NCI-H2196 (cell line): ENCODE results near the gene MCC.

Experiments
- DNase-seq: peaks from one replicate; lab custom pipeline; 2025; ENCODE audit not compliant: unreplicated experiment; lab: John Stamatoyannopoulos, UW

Gene MCC

DNA sequence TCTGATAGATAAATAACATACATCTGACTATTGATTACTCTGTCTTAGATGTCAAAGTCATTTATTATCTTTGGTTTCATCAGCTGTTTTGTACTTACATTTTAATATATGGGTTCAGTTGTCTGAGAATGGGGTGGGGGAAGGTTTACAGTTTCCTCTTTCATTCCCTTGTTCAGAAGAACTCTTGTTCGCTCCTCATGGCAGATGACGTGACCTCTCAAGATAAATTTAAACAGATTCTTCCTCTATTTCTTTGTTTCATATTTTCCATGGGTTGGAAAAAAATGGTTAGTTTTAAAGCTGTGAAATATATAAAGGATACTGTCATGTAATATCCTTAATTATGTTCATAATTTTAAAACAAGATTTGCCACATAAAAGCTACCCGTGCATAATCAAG lies 114.8 kb downstream of the MCC start:
- DNase-seq: no peak

DNA sequence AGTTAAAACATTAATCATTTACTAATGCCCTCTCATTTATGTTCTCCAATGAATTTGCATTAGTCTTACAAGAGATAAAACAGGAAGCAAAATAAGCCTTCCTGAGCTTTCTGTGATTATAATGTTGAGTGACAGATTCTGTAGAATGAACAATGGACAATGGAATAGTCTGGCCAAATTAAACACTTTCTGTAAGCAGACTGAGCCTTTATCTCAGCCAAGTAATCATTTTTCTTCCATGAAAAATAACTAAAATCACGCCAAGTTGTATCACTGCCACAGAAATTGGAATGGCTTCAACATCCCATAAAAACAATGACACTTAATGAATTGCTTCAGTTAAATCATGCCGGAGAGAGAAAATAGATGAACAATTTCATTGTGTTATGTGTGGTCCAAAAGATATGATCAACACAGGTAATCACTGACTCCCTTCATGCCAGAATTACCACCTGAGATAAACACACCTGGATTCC lies 116.5 kb downstream of the MCC start:
- no peak for DNase-seq

DNA sequence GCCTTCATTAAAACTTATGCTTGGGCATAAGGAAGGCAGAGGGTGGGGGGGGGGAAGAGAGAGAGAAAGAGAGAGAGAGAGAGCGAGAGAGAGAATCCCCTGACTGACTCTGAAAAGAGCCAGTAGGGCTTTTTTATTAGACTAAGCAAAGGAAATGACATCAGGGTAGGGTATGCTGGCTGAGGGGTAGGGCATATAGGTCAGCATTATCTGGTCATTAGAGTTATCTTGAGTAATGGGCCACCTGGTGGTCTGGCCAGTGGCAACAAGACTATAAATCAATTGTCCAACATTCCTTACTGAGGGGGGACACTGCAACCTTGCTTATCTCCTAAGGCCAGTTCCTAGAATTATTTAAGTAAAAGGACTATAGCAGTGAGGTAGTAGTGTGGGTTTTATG lies 120.7 kb downstream of the MCC start:
- DNase-seq: no peak

DNA sequence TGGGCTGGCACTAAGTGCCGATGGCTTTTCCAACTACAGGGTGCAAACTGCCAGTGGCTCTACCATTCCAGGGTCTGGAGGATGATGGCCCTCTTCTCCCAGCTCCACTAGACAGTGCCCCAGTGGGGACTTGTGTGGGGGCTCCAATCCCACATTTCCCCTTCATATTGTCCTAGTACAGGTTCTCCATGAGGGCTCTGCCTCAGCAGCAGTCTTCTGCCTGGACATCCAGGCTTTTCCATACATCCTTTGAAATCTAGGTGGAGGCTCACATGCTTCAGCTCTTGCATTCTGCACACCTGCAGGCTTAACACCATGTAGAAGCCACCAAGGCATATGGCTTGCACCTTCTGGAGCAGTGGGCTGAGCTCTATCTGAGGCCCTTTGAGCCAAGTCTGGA lies 123.8 kb downstream of the MCC start:
- DNase-seq: no peak

DNA sequence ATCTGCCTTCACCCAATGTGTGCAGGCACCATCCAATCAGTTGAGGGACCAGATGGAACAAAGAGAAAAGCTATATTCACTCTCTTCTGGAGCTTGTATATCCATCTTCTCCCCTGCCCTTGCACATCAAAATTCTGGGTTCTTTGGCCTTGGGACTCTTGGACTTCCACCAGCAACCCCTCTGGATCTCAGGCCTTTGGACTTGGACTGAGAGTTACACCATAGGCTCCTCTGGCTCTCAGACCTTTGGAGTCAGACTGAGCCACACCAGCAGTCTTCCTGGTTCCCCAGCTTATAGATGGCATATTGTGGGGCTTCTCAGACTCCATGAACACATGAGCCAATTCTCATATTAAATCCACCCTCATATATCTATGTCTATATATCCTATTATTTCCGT lies 126.6 kb downstream of the MCC start:
- no peak for DNase-seq

DNA sequence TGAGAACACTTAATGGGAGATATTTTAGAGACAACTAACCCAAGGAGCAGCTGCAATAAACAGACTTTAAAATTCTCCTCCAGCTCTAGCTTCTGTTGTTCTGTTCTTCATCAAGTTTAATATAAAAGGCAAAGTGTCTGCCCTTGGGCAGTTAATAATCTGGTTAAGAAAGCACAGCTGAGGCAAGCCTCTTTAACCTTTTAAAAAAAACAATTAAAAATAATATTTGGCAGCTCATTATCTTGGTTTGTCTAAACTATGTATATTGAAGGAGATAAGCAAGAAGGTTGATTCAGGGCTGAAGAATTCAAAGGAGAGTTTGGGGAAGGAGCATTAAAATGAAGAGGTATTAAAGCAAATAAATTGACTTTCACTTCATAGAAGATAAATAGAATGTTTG lies 128.8 kb downstream of the MCC start:
- DNase-seq: no peak

DNA sequence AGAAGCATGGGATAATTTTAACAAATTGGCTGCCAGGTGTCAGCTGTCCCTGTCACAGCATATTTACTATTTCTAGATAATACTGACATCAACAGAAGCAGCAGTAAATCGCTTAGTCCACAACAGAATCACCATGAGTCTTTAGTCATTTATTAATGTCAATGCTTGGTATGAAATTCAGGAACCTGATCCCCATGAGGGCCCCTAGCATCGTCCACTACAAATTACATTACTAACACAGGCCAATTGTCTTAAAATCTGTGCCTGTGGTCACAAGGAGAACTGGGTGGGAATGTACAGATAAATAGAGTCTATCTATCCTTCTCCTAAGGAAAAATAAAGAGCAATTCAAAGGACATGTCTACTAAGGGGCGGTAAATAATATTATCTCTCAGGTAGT lies 129.6 kb downstream of the MCC start:
- DNase-seq: no peak

DNA sequence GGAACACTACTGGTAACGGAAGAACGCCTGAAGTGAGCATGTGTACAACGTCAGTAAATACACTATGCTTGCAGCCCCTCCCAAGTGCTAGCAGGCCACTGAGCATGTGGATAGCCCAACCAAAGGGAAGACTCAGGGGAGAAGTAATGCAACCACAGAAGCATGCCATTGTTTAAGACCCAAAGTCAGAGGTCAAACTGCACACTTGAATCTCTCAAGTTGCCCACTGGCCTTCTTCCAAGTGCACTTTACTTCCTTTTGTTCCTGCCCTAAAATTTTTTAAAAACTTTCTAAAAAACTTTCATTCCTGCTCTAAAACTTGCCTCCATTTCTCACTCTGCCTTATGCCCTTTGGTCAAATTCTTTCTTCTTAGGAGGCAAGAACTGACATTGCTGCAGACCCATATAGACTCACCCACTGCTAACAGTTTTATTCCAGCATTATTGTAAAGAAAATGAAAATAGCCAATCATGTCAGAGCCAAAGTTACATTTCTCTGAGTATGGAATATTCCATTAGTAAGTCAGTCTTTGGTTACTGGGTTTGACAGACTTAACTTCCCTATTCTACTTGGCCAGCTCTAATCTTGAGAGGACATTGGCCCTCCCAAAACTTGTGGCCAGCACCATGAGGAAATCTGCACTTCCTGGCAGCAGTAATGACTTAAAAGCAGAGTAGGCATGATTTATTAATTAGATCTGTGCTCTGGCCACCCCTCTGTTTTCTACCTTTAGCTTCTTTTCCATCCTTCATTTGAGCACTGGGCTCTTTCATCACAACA lies 130.4 kb downstream of the MCC start:
- DNase-seq: no peak

DNA sequence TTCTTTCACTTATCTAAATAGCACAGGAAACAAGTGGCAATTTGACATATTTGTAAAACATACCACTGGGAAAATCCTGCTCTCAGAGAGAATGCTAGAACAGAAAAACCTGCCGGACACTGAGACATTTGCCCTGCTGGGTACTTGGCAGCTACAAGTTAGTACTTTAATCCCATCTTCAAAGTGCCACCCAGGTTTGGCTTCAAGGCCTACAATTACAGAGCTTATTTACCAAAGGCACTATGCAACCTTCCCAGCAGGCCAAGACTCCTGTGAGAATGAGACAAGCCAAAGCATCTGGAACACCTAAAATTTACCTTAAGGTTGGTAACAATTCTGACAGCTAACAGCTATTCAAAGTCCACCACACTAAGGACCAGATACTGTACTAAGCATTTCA lies 131.8 kb downstream of the MCC start:
- DNase-seq: no peak

DNA sequence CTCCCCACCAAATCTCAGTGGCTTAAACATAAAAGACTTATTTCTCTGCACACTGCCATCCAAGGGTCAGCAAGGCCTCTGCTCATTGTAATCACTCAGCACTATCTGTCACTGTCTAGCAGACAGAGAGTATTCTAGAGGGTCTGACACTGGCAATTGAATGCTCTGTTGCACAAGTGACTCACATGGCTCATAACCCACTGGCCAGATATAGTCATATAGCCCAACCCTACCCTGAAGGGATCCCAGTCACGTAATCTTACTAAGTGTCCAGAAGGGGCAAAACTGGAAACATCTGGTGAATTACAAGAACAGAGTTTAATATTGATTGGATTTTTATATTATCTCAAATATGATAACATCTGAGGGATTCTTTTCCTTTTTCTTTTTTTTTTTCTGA lies 134.2 kb downstream of the MCC start:
- no peak for DNase-seq

DNA sequence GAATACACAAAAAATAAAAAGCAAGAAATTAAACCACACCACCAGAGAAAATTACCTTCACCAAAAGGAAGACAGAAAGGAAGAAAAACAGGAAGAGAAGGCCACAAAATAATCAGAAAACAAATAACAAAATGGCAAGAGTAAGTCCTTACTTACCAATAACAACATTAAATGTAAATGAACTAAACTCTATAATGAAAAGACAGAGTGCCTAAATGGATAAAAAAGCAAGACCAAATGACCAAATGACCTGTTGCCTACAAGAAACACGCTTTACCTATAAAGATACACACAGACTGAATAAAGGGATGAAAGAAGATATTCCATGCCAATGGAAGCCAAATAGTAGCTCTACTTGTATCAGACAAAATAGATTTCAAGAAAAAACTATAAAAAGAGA lies 140.7 kb downstream of the MCC start:
- DNase-seq: no peak

DNA sequence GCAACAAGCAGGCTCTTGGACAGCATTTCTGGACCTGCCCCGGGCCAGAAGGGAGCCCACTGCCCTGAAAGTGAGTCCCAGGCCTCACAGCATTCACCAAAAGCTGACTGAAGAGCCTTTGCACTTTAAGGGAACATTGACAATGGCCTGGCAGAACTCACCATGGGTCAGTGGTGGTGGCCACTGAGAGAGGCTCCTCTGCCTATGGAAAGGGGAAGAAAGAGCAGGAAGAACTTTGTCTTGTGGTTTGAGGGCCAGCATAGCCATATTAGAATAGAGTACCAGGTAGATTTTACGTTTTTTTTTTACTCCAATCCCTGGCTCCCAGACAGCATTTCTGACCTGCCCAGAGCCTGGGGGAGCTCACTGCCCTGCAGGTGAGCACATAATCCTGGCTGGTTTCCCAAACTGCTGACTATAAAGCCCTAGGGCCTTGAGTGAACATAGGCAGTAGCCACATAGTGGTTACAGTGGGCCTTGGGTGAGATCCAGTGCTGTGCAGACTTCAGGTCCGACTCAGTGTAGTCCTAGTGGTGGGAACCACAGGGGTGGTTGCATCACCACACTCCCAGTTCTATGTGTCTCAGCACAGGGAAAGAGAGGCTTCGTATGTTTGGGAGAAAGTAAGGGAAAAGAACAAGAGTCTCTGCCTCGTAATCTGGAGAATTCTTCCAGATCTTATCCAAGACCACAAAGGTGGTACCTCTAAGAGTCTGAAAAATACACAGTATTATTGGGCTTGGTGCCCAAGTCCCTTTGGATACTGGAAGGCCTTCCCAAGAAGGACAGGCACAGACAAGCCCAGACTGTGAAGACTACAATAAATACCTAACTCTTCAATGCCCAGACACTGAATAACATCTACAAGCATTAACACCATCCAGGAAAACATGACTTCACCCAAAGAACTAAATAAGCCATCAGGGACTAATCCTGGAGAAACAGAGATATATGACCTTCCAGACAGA lies 143.0 kb downstream of the MCC start:
- no peak for DNase-seq

DNA sequence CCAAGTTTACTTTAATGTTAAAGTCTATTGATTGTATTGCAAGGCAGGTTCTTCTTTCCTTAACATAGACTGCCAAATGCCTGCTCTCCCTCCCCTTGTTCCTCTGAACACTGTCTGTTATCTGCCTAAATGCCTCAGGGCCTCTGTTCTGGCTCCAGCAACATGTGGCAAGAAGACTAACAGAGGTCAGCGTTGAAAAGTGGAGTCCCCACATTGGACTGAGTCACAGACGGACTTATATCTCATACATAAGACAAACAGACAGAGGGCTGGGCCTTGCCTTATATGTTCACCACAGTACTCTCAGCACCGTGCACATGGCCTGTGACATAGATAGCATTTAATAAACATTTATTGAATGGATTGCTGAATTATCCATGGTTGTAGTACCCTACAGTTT lies 144.9 kb downstream of the MCC start:
- no peak for DNase-seq

DNA sequence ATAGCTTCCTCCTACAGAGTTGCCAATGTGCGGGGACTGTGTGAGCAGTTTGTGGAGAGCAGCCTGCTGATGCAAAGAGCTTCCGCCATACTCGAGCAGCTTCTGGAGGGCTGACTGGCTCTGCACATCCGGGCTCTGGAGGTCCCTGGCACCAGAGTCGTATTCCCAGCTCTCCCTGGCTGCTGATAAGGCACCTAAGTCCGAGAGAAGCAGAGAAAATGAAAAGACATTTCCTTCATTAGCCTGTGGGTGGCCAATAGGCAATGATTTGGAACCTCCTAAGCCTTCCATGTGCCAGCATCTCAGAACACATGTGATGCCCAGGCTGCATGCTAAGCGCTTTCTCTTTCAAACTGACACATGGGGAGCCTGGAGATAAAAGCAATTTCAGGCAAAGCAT lies 147.7 kb downstream of the MCC start:
- DNase-seq: no peak

DNA sequence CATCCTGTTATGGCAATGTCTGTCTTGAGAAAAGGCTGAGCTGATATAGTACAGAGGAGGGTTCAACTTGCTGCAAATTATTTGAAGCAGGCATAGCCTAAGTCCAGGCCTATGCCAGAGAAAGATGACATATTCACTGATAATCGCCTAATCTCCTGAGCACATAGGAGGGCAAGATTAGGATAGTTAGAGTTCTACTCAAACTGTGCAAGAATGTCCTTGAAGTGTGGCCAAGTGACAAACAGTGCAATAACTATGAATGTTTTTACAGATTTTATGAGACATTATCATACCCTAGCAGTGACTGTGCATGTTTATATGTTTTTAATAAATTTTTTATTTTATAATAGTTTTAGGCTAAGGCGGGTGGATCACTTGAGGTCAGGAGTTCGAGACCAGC lies 149.6 kb downstream of the MCC start:
- DNase-seq: no peak

DNA sequence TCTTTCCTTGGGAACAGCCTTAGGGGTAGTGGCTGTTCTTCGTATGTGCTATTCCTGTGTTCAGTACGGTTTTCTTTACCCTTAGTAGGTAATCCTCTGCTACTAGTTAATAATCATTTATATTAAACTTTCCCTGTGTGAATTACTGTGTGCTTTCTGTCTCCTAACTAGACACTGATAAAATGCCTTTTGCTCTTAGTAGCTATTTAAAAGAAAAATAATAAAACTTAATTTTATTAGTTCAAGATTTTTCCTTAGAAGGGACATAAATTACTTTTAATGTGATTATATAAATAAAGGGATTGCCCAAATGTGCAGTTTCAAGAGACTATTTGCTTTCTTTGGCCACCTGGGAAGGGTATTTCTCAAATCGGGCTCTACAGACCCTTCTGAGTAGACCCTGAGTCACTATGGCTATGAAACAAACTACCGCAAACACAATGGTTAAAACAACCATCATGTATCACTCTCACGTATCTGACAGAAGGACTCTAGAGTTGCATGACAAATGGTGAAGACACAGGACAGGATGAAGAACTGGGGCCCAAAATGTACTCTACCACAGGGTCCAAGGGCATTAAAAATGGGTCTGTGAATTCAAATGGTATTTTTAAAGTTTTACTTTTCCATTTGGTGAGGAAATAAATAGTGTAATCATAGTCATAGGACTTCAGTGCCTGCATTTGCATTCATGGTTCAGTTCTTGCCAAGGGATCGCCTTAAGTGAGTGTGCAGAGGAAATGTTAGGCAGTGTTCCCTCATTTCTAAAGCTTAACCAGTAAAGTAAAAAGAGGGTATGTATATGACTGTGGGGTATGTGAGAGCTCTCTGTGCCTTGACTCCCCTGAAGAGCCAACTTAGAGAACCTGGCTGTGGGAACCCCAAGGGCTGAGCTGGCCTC lies 150.5 kb downstream of the MCC start:
- DNase-seq: no peak

DNA sequence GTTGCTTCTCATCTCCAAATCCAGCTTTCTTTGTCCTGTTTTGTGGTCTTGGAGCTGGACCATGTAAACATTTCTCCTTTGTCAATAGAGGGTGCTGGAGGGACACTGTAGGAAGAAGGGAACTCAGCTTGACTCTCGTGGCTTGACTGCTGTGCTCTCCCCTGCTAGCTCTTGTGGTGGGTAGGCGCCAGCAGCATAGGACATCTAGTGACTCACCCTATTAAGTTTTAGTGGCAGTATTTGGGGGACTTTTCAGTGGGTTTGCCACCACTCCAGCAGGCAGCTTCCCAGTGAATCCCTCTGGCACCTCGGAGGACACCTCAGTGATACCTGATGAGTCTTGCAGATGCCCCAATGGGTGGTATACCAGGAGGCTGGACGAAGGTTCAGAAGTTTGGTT lies 151.3 kb downstream of the MCC start:
- DNase-seq: no peak

DNA sequence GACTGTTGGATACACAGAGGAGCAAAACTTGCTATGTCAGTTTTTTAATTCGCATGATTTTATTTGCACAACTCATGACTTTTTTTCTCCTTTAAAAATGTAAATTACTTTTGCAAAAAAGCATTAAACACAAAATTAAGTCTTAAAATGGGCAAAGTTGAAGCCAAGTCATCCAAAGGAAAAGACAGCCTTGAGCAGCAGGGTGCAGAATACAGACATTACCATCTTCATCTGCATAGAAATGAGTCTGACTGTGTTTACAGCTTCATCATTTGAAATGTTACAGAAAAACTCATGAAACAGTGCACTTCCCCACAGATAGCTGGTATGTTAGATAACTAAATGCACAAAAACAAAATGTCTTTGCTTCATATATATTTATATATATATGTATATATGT lies 154.8 kb downstream of the MCC start:
- DNase-seq: no peak

DNA sequence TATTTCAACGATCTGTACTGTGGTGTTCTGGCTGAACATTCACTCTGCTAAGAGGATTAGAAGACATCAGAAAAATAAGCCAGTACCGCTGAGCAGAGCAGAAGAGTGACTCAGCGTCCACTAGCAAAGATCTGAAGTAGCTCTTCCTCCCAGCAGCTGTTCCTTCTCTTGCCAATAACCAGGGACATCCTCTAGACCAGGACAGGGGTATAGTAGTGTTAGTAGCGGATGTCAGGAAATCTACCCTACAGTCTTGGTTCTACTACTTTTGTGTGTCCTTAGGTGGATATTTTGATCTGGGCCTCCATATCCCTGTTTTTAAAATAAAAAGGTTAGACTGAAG lies 157.1 kb downstream of the MCC start:
- no peak for DNase-seq

DNA sequence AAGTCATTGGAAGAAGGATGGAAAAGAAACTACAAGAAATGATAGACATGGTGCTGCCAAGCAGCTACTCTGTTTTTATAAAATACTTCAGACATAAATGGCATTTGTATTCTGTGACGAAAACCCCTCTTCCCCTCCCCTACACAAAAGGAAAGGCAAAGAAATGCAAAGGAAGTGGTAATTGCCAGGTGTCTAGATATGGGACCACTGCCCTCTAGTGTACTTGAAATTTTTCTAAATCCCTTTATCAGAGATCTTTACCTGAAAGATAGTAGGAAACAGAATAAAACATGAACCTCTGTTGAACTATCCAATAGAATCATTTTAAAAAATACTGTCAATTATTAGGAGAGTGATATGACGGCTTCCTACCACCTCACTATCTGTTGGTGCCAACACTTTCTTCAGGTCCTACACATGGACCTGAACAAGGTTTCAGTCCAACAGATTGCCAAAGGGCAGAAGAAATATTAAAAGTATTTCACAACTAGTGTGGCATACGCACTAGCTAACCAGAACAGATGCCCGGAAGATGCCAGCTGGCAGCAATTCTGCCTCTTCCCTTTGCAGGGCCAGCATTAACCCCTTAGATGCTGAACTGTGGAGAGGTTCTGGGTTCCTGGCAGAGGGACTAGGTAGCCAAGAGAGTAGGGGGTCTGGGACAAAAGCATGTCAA lies 157.6 kb downstream of the MCC start:
- no peak for DNase-seq

DNA sequence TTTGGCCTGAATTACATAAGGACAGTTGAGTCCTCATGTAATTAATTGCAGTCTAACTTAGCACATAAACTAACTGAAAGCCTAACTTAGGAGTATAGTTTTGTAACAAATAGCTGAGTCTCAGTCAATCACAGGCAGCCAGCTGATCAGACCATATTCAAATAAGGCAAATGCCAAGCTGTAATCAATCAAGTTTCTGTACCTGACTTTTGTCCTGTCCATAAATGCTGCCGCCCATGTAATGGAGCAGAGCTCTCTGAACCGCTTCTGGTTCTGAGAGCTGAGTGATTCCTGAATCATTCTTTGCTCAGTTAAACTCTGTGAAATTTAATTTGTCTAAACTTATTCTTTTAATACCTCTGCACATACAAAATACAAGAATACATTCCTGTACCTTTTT lies 158.3 kb downstream of the MCC start:
- no peak for DNase-seq
